Measurements from ENCODE around the gene LSM10.

Gene LSM10

DNA sequence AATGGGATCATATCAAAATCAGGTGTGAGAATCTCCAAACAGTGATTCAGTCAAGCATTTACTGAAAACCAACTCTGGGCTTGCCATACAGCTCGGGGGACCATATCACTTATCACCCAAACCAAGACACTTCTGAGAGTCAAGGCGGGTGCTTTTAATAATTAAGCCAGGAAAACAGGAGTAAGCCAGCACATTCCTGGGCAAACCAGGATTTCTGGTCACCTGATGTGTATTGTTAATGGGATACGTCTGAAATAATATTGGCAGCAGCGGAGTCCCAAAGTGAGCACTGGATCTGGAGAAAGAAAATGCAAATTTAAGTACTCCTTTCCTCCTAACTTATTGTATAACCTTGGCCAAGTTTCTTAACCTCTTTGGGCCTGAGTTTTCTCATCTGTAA is 34.9 kb upstream of the LSM10 start:
- Histone ChIP-seq H3K9me3 (ENCODE audit: severe bottlenecking) (no peaks in the 10 kb centered on the region), H3K36me3 (no peaks in the 10 kb centered on the region; the same call in 1 of the 2 replicates), H3K4me3 (ENCODE audit: low read depth, low read length) (no peak overlapping the region), H3K27me3 (ENCODE audit: insufficient read depth, low read depth, severe bottlenecking) (no peaks in the 10 kb centered on the region), H3K27ac (no peak overlapping the region)
- TF ChIP-seq, protein P1, sequence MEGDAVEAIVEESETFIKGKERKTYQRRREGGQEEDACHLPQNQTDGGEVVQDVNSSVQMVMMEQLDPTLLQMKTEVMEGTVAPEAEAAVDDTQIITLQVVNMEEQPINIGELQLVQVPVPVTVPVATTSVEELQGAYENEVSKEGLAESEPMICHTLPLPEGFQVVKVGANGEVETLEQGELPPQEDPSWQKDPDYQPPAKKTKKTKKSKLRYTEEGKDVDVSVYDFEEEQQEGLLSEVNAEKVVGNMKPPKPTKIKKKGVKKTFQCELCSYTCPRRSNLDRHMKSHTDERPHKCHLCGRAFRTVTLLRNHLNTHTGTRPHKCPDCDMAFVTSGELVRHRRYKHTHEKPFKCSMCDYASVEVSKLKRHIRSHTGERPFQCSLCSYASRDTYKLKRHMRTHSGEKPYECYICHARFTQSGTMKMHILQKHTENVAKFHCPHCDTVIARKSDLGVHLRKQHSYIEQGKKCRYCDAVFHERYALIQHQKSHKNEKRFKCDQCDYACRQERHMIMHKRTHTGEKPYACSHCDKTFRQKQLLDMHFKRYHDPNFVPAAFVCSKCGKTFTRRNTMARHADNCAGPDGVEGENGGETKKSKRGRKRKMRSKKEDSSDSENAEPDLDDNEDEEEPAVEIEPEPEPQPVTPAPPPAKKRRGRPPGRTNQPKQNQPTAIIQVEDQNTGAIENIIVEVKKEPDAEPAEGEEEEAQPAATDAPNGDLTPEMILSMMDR (IDR thresholded peaks at IDR 0.05; ENCODE audit: low read depth, low read length), result no peak
- DNase-seq, result no peak

DNA sequence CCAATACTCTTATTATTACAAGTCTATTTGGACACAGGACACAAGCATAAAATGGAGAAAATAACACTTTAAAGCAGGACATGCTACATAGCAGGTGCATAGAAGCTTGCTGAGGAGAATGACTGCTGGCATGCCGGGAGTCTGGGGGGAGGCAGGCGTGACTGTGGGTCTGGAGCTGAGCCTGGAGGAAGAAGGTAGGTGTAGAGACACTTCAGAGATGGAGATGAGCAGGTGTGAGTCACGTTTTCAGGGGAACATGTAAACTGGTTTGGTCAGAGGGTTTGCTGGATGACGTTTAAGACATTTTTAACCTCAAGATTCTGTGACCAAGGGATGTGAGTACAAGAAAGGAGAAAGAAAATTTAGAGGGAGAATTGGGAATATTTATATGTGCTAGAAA is 28.1 kb upstream of the LSM10 start:
- H3K27ac ChIP-seq, result no peak overlapping the region
- TF ChIP-seq, protein P1 (IDR thresholded peaks at IDR 0.05; ENCODE audit: low read depth, low read length), result no peak
- H3K27me3 ChIP-seq (ENCODE audit: insufficient read depth, low read depth, severe bottlenecking), result no peaks in the 10 kb centered on the region
- H3K36me3 ChIP-seq, result no peaks in the 10 kb centered on the region
- no peaks in the 10 kb centered on the region for H3K9me3 ChIP-seq (ENCODE audit: severe bottlenecking)
- no peak overlapping the region for H3K4me3 ChIP-seq (ENCODE audit: low read depth, low read length)
- no peak for DNase-seq

DNA sequence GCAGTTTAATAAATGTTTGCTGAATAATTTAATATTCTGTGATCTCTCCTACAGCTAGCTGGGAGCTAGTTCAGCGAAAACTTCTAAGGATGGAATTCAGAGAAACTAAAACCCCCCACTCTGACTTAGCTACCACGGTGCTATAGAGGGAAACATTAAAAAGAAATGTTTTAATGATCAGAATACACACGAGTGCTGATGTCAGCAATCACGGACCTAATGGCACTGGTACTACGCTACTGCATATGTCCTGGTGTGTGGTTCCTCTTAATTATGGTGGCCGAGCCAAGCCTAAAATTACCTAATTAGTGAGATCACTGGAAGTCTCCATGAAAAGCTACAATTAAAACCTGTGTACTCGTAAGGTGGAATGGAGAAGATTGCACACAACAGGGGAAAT is 23.9 kb upstream of the LSM10 start:
- DNase-seq, result no peak
- Histone ChIP-seq H3K4me3 (ENCODE audit: low read depth, low read length) (no peak overlapping the region), H3K9me3 (ENCODE audit: severe bottlenecking) (no peaks in the 10 kb centered on the region), H3K27ac (peak overlapping the region; percentile 55), H3K27me3 (ENCODE audit: insufficient read depth, low read depth, severe bottlenecking) (no peaks in the 10 kb centered on the region), H3K36me3 (no peaks in the 10 kb centered on the region)
- TF ChIP-seq, protein P1 (IDR thresholded peaks at IDR 0.05; ENCODE audit: low read depth, low read length), result no peak

DNA sequence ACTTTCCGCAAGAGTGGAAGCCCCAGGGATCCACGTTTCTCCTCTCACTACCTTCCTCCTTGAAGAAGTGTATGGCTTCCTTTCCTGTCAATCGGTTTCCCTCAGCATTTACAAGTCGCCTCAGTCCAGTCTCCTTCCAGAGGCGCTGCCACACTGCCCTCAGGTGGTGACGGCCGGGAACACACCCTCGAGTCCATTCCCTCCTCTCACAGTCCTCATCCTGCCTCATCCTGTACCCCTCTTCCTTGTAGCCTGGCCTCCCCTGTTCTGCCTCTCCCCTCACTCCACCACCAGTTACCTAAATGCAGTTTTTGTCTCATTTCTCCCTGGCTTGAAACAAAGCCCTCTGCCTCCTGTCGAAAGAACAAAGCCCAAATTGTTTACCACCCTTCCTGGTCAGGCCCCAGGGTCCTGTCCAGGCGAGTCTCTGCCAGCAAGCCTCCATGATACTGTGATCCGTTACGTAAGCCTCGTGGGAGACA is 23.2 kb upstream of the LSM10 start:
- no peak overlapping the region for H3K4me3 ChIP-seq (ENCODE audit: low read depth, low read length)
- no peaks in the 10 kb centered on the region for H3K27me3 ChIP-seq (ENCODE audit: insufficient read depth, low read depth, severe bottlenecking)
- TF ChIP-seq, protein P1 (IDR thresholded peaks at IDR 0.05; ENCODE audit: low read depth, low read length), result peak; percentile 98
- peak; percentile 91 for DNase-seq
- H3K27ac ChIP-seq, result peak overlapping the region; percentile 55; the same call in 1 of the 2 replicates
- no peaks in the 10 kb centered on the region for H3K9me3 ChIP-seq (ENCODE audit: severe bottlenecking)
- no peaks in the 10 kb centered on the region for H3K36me3 ChIP-seq

DNA sequence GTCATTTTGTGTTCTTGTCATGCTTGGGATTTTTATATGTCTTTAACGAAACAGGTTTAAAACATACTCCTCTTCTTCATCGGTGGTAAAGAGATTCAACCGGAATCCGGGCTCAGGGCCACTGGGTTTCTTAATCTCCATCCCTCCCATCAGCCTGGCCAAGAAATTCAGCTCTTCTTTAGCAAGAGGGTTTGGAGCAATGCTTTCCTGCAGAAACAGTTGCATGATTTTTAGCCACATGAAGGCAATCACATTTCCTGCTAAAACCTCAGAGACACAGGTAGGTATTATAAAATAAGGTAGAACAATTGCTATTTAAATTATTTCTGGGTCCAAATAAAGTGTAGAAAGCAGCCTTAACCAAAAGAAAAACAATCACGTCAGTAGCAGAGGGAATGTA is 22.7 kb upstream of the LSM10 start:
- no peak for DNase-seq
- Histone ChIP-seq H3K9me3 (ENCODE audit: severe bottlenecking) (no peaks in the 10 kb centered on the region), H3K27me3 (ENCODE audit: insufficient read depth, low read depth, severe bottlenecking) (no peaks in the 10 kb centered on the region), H3K4me3 (ENCODE audit: low read depth, low read length) (no peak overlapping the region), H3K27ac (peak overlapping the region; percentile 29; the same call in 1 of the 2 replicates), H3K36me3 (no peaks in the 10 kb centered on the region)
- TF ChIP-seq, protein P1 (IDR thresholded peaks at IDR 0.05; ENCODE audit: low read depth, low read length), result no peak

DNA sequence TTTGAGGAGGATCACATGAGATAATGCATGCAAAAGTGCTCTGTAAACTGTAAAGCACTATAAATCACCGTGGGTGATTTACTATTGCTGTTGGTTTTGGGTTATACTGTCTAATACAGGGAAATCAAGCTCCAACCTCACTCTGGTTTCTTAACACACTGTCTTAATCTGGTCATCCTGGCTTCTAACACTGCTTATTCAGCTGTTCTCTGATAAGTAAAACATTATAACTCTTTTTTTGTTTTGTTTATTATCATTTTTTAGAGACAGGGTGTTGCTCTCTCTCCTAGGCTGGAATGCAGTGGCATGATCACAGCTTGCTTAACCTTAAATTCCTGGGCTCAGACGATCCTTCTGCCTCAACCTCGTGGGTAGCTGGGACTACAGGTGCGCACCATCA is 21.9 kb upstream of the LSM10 start:
- H3K27ac ChIP-seq, result no peak overlapping the region
- TF ChIP-seq, protein P1 (IDR thresholded peaks at IDR 0.05; ENCODE audit: low read depth, low read length), result no peak
- no peaks in the 10 kb centered on the region for H3K27me3 ChIP-seq (ENCODE audit: insufficient read depth, low read depth, severe bottlenecking)
- no peaks in the 10 kb centered on the region for H3K9me3 ChIP-seq (ENCODE audit: severe bottlenecking)
- H3K4me3 ChIP-seq (ENCODE audit: low read depth, low read length), result no peak overlapping the region
- no peak for DNase-seq
- H3K36me3 ChIP-seq, result no peaks in the 10 kb centered on the region
